Chondrocyte (in vitro differentiated cells): ENCODE measurements around the gene OTOS. TPM values are rescaled to one million over a fixed set of nuclear protein-coding genes. Genes with fewer than 3 reads are reported as not detected.

Experiments used
- DNase-seq: peaks from one replicate; pipeline ENCODE4 v3.0.0; 2021; ENCODE audit warnings: mixed read lengths, low spot score
- H3K27ac Mint-ChIP-seq: one replicate; pipeline ENCODE4 v1.8.0; 2021; ENCODE audit warnings: mild to moderate bottlenecking, moderate library complexity, mixed read lengths; ENCODE audit not compliant: unreplicated experiment
- H3K27me3 Mint-ChIP-seq: 2 replicates; pipeline ENCODE4 v1.8.0; 2021; ENCODE audit warnings: low read depth, mixed read lengths
- H3K36me3 Mint-ChIP-seq: 2 replicates; pipeline ENCODE4 v1.8.0; 2021; ENCODE audit warnings: low read depth, mixed read lengths
- H3K4me1 Mint-ChIP-seq: 2 replicates; pipeline ENCODE4 v1.8.0; 2021; ENCODE audit warnings: low read depth, mild to moderate bottlenecking, mixed read lengths
- H3K4me3 Mint-ChIP-seq: one replicate; pipeline ENCODE4 v1.8.0; 2021; ENCODE audit warnings: mild to moderate bottlenecking, moderate library complexity, mixed read lengths; ENCODE audit not compliant: unreplicated experiment
- H3K9me3 Mint-ChIP-seq: 2 replicates; pipeline ENCODE4 v1.8.0; 2021; ENCODE audit warnings: low read depth, mixed read lengths
- CTCF ChIP-seq: fragments of 200-600 bp; sonication (generic); IDR thresholded peaks from 2 replicates; pipeline ENCODE4 v1.5.0; 2021; ENCODE audit warnings: antibody characterized with exemption, mild to moderate bottlenecking, moderate library complexity
- total RNA-seq: library from RNA; stranded (reverse); gene quantifications from 3 replicates; pipeline ENCODE4 v1.2.1, GENCODE V29; 2021

Gene OTOS
- total RNA-seq, 1 donor from 2014 or later: not detected

- Mint-ChIP-seq H3K9me3 (peaks cover 6% of the 10 kb centered on the region), H3K36me3 (peaks cover 3% of the 10 kb centered on the region), H3K4me3 (no peak overlapping the region), H3K4me1 (peaks cover 3% of the 10 kb centered on the region), H3K27ac (no peak overlapping the region), H3K27me3 (peaks cover 20% of the 10 kb centered on the region)
- no peak for TF ChIP-seq CTCF
- DNase-seq: peak; percentile 44
Measured at GRCh38 chr2:240155048-240155744, 14.7 kb upstream of the OTOS start.

GRCh38 chr2:240154606-240155005 lies 14.1 kb upstream of the OTOS start:
- no peak overlapping the region for H3K27ac Mint-ChIP-seq
- no peak for TF ChIP-seq CTCF

GRCh38 chr2:240153418-240153817 lies 13.0 kb upstream of the OTOS start:
- Mint-ChIP-seq H3K4me1 (peaks cover 3% of the 10 kb centered on the region), H3K9me3 (peaks cover 6% of the 10 kb centered on the region), H3K36me3 (peaks cover 3% of the 10 kb centered on the region), H3K27me3 (peaks cover 20% of the 10 kb centered on the region), H3K27ac (no peak overlapping the region), H3K4me3 (no peak overlapping the region)
- peak; percentile 60 for DNase-seq
- TF ChIP-seq CTCF: no peak

More at GRCh38 chr2:240154606-240155005, 14.1 kb upstream of the OTOS start:
- peaks cover 3% of the 10 kb centered on the region for H3K36me3 Mint-ChIP-seq
- DNase-seq: peak; percentile 55
- peaks cover 3% of the 10 kb centered on the region for H3K4me1 Mint-ChIP-seq
- no peak overlapping the region for H3K4me3 Mint-ChIP-seq
- peaks cover 6% of the 10 kb centered on the region for H3K9me3 Mint-ChIP-seq
- H3K27me3 Mint-ChIP-seq: peaks cover 20% of the 10 kb centered on the region

- H3K27ac Mint-ChIP-seq: no peak overlapping the region
- H3K9me3 Mint-ChIP-seq: peaks cover 6% of the 10 kb centered on the region
- peaks cover 3% of the 10 kb centered on the region for H3K36me3 Mint-ChIP-seq
- no peak for TF ChIP-seq CTCF
- H3K27me3 Mint-ChIP-seq: peaks cover 20% of the 10 kb centered on the region
- H3K4me1 Mint-ChIP-seq: peaks cover 3% of the 10 kb centered on the region
- DNase-seq: peak; percentile 55
- H3K4me3 Mint-ChIP-seq: no peak overlapping the region
Measured at GRCh38 chr2:240151477-240152031, 11.1 kb upstream of the OTOS start.

- Mint-ChIP-seq H3K4me1 (peaks cover 3% of the 10 kb centered on the region), H3K4me3 (no peak overlapping the region), H3K36me3 (peaks cover 3% of the 10 kb centered on the region), H3K27me3 (peaks cover 21% of the 10 kb centered on the region), H3K27ac (no peak overlapping the region), H3K9me3 (peaks cover 6% of the 10 kb centered on the region)
- TF ChIP-seq CTCF: peak; percentile 86
- no peak for DNase-seq
Measured at GRCh38 chr2:240149943-240150784, 9.7 kb upstream of the OTOS start.
